ENCODE measurements around the gene LRRC23. TPM values are rescaled to one million over a fixed set of nuclear protein-coding genes. Genes with fewer than 3 reads are reported as not detected.
A peak's percentile ranks its signal among the peaks of the same experiment; 100 is the strongest.

The LRRC23 gene
- total and polyA plus RNA-seq, 9 of the 15 experiments (the other 6 are each of a cell fraction or from before 2014, with no cell fraction given) = 2.2 to 7.0 (median 3.0) TPM

- Histone ChIP-seq H3K4me1 (replicated peaks in 1 of 2; ENCODE audit: control insufficient read depth in 2 of 2, insufficient read depth in 2 of 2, low read length in 2 of 2) (peaks cover 13 to 54% of the 10 kb centered on the region in 2 experiments), H3K4me2 (ENCODE audit: insufficient read depth, low read length) (no peak overlapping the region), H3K9me1 (ENCODE audit: control insufficient read depth, insufficient read depth, low read length) (no peaks in the 10 kb centered on the region), H3K9me3 (replicated peaks; ENCODE audit: control insufficient read depth, insufficient read depth, low read depth, low read length) (no peaks in the 10 kb centered on the region), H3K27me3 (ENCODE audit: control insufficient read depth in 2 of 2, insufficient read depth in 2 of 2, low read length in 2 of 2) (no peaks in the 10 kb centered on the region), H3K4me3 (no peak overlapping the region), H2AFZ (ENCODE audit: low read depth, low read length) (no peak overlapping the region), H3K36me3 (ENCODE audit: control insufficient read depth, insufficient read depth, low read length) (peaks cover 4% of the 10 kb centered on the region; the same call in 1 of the 3 replicates), H3K9ac (ENCODE audit: insufficient read depth in 1 of 2, low read depth in 2 of 2, low read length in 2 of 2) (no peak overlapping the region), H3K27ac (ENCODE audit: extremely low read depth, low read depth, low read length) (no peak overlapping the region), H3K79me2 (ENCODE audit: control insufficient read depth, insufficient read depth, low read length) (peaks cover 13% of the 10 kb centered on the region), H4K20me1 (replicated peaks; ENCODE audit: control insufficient read depth, insufficient read depth, low read length) (no peaks in the 10 kb centered on the region)
- ATAC-seq (no peak), DNase-seq (ENCODE audit: extremely low read depth in 1 of 4, low spot score in 3 of 4) (no peak), FAIRE-seq (no peak)
- no peak for TF ChIP-seq ZNF79 (CRISPR knock-in tag; IDR thresholded peaks at IDR 0.05; ENCODE audit: low read depth)
- TF ChIP-seq KLF13 (tag; IDR thresholded peaks at IDR 0.05; ENCODE audit: borderline replicate concordance, low read depth) = no peak
- peak; percentile 55 for TF ChIP-seq ZFP36 (IDR thresholded peaks at IDR 0.05; ENCODE audit: low read depth, low read length, partially characterized antibody)
- TF ChIP-seq, protein P1, sequence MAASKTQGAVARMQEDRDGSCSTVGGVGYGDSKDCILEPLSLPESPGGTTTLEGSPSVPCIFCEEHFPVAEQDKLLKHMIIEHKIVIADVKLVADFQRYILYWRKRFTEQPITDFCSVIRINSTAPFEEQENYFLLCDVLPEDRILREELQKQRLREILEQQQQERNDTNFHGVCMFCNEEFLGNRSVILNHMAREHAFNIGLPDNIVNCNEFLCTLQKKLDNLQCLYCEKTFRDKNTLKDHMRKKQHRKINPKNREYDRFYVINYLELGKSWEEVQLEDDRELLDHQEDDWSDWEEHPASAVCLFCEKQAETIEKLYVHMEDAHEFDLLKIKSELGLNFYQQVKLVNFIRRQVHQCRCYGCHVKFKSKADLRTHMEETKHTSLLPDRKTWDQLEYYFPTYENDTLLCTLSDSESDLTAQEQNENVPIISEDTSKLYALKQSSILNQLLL (CRISPR knock-in tag; IDR thresholded peaks at IDR 0.05; ENCODE audit: borderline replicate concordance) = no peak
- WGBS (ENCODE audit: insufficient coverage, low coverage, missing lambda C conversion rate) = 79% methylated on average over 4 of the region's 8 CpGs
- intact Hi-C loops (cut with micrococcal nuclease) (no loop called here), in situ Hi-C loops (cut with MboI) (no loop called here)
- ChIA-PET CTCF (ENCODE audit: low intra/inter-chr PET ratio) (no interaction called here), POLR2A (interaction anchor here (0.7 to 6.3 kb wide), 4 partner anchors 11 to 27 kb away, joined by 3 to 98 read pairs (median 4); no protein-coding TSS in a partner anchor)
- no TSS peak for BruUV-seq (replicated peaks)
Observed at GRCh38 chr12:6947615-6948014, 43.0 kb downstream of the LRRC23 start.
